ENCODE data around the gene OR4K14.
"Not testable (repeated sequence)": the region's sequence is repeated elsewhere in the genome, so short reads cannot be mapped to it uniquely, and the experiment has no call there.

Gene OR4K14

GRCh38 chr14:20019257-20019865 is at the start of gene OR4K14:
Gene OR4K14, minus strand, starts transcription at chr14:20019307. Its CDS starts 4,114 bp downstream, at chr14:20015193.
- no peak for DNase-seq (ENCODE audit: low read depth in 2 of 2)

DNA sequence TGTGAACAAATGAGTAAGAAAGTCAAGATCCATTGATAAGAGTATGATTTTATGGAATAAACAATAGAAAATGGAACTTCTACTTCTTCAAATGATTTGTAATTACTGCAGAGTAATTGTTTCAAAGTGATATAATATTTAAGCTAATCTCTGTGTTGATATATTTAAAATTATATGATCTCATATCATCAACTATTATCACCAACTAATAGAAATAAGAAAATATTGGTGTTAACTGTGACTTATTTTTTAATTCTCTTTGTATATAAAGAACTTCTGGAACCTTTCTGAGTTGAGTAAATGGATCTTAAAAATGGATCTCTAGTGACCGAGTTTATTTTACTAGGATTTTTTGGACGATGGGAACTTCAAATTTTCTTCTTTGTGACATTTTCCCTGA is 40.6 kb upstream of the OR4K14 start, which contains the start of gene OR4L1:
Gene OR4L1, plus strand, starts transcription at position 301 of the 400 bp plus-strand sequence. Its CDS starts 0 bp downstream, at position 301.
- no peak for DNase-seq (ENCODE audit: low read depth in 2 of 2)

DNA sequence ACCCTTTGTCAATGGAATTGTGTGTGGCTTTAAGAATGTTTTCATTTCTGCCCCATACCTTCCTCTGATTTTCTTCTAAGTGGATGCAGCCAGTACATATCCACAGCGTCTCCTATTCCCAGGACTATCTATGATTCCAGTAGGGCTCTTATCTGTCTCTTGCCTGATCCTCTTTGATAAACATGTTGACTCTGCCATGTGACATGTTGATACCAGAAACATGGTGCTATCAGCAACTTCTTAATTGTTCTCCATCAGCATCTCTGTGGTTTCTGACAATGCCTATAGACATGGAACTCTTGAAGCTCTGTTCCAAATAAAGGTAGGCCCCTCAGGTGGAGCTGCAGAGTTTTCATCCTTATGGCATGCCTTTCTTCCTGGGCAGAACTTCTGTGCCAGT is 29.1 kb upstream of the OR4K14 start:
- DNase-seq (ENCODE audit: low read depth in 2 of 2), result no peak

- DNase-seq (ENCODE audit: low read depth in 2 of 2), result no peak
Observed at GRCh38 chr14:20044243-20044642, 25.1 kb upstream of the OR4K14 start.

GRCh38 chr14:20035938-20036337 is 16.8 kb upstream of the OR4K14 start, which contains the start of gene OR4K13:
Gene OR4K13, minus strand, starts transcription at chr14:20036038. Its CDS starts 1,280 bp downstream, at chr14:20034758.
- no peak for DNase-seq (ENCODE audit: low read depth in 2 of 2)

GRCh38 chr14:20035449-20035848 is 16.3 kb upstream of the OR4K14 start:
- no peak for DNase-seq (ENCODE audit: low read depth in 2 of 2)

DNA sequence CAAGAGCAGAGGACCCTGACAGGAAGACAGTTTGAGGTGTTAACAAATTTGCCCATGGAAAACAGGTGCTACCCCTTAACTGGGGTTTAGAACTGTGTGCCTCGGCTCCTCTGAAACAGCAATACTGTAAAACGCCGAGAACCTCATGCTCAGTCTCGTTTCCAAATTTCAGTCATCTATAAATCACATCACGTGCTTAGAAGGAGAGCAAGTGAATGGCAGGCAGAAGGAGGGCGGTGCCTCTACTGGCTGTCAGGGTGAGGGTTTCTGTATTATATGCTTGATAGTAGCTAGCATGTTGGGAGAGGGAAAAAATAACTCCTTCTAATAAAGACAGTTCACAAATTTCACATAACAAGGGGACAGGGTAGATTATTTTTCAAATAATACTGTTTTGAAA is 12.0 kb upstream of the OR4K14 start:
- DNase-seq (ENCODE audit: low read depth in 2 of 2), result no peak

GRCh38 chr14:20008156-20008555 is 11.0 kb downstream of the OR4K14 start:
- no peak for DNase-seq (ENCODE audit: low read depth in 2 of 2)

DNA sequence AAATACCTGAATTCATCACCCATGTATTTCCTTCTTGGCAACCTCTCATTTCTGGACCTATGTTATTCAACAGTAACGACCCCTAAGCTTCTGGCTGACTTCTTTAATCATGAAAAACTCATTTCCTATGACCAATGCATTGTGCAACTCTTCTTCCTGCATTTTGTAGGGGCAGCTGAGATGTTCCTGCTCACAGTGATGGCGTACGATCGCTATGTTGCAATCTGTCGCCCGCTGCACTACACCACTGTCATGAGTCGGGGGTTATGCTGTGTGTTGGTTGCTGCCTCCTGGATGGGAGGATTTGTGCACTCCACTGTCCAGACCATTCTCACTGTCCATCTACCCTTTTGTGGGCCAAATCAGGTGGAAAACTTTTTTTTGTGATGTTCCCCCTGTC is 16.8 kb downstream of the OR4K14 start:
- DNase-seq (ENCODE audit: low read depth in 2 of 2), result no peak

DNA sequence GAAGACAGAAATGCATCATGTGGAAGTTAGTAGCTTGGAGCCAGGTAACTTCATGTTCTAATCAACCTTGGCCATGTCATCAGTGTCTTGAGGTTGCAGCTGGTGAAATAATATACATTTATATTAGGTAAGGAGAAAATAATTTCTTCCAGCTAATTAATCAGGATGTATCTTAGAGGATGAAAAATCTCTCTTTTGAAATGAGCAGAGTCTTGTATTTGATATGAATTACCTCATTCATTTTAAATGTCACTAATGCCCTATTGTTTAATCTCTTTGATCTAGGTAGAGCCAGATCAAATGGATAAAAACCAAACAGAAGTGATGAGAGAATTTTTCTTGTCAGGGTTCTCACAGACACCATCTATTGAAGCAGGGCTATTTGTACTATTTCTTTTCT is 17.2 kb downstream of the OR4K14 start, which contains the start of gene OR4Q2:
Gene OR4Q2, plus strand, starts transcription at position 301 of the 400 bp plus-strand sequence.
- DNase-seq (ENCODE audit: low read depth in 2 of 2), result no peak

DNA sequence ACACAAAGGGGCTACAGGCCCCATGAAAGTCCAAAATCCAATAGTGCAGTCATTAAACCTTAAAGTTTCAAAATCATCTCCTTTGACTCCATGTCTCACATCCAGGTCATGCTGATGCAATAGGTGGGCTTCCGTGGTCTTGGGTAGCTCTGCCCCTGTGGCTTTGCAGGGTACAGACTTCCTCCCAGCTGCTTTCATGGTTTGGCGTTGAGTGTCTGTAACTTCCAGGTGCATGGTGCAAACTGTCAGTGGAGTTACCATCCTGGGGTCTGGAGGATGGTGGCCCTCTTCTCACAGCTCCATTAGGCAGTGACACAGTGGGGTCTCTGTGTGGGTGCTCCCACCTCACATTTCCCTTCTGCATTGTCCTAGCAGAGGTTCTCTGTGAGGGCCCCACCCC is 25.7 kb downstream of the OR4K14 start:
- no peak for DNase-seq (ENCODE audit: low read depth in 2 of 2)

- DNase-seq (ENCODE audit: low read depth in 2 of 2), result no peak
Observed at GRCh38 chr14:19975291-19975690, 43.8 kb downstream of the OR4K14 start, which contains the start of gene OR4K15. Gene OR4K15, plus strand, starts transcription at chr14:19975591. Its CDS starts 0 bp downstream, at chr14:19975591.

GRCh38 chr14:19974844-19975243 is 44.3 kb downstream of the OR4K14 start:
- DNase-seq (ENCODE audit: low read depth in 2 of 2), result no peak

DNA sequence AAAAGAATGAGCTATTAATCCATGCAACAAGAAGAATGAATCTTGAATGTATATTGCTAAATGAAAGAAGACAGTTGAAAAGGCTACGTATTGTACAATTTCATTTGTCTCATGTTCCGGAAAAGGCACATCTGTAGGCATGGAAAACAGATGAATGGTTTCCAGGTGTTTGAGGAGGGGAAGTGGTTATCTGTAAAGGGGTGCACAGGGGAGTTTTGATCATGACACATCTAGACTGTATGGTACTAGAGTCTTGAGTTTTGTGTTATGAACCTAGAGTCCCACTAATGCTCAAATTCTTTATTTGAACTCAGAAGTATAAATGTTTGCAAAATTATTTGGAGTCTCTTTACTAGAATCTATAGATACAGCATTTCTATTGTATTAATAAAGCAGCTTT is 49.4 kb downstream of the OR4K14 start:
- not testable (repeated sequence) for DNase-seq (ENCODE audit: low read depth in 2 of 2)

Measured in stimulated activated CD8-positive, alpha-beta memory T cell treated with anti-CD3 and anti-CD28 coated beads, Interleukin-15, amount 100 ng/mL, for 4 hours (primary cell).